Measurements from ENCODE around the gene LRRC71.
"Not testable (repeated sequence)": the region's sequence is repeated elsewhere in the genome, so short reads cannot be mapped to it uniquely, and the experiment has no call there.

LRRC71 gene

GRCh38 chr1:156921053-156921529 is 659 bp downstream of the LRRC71 start:
- H3K4me1 ChIP-seq (ENCODE audit: control insufficient read depth, insufficient read depth, low read length, poor library complexity, severe bottlenecking): peaks cover 5% of the 10 kb centered on the region
- 40 to 56% methylated on average over 4 to 7 of the region's 7 CpGs for WGBS, 2 experiments (ENCODE audit: insufficient coverage in 2 of 2)
- no peaks in the 10 kb centered on the region for H3K9me3 ChIP-seq (ENCODE audit: control insufficient read depth, low read length)
- peak overlapping the region; percentile 9 for H3K4me3 ChIP-seq (ENCODE audit: extremely low read depth, insufficient read depth, low read length, poor library complexity, severe bottlenecking)
- peaks cover 20% of the 10 kb centered on the region for H3K36me3 ChIP-seq (ENCODE audit: control insufficient read depth, insufficient read depth, low read length)
- H3K27ac ChIP-seq (ENCODE audit: low read depth, low read length, severe bottlenecking): no peak overlapping the region

DNA sequence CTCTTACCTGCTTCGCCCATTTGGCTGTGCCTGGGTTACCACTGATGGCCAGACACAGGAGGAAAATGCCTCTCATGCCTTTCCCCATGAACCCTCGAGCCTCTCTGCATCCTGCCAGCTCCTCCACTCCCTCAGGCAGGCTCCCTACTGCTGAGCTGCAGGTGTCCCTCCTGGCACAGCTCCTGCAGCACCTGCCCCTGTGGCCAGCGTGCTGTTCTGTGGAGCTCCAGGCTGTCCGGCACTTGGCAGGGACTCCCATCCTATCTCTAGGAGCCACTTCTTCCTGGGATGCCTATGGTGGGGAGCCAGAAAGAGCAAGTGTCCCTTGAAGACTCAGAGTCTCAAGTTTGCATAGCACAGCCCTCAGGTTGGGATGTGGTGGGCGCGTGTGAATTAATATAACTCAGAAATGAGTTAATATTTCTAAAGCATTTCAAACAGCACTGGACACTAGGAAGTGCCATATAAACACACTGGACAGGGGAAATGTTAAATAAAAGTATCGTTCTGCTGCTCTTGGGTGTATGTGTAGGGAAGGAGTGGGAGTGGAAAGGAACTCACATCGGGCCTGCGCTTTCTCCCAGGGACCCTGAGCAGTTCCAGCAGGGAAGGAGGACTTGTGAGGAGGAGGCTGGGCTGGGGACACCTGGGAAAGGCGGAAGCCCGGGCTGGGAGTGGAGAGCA is 2.7 kb downstream of the LRRC71 start:
- 5 to 8% methylated on average over 8 of the region's 11 CpGs for WGBS, 2 experiments (ENCODE audit: insufficient coverage in 2 of 2)
- no peak overlapping the region for H3K27ac ChIP-seq (ENCODE audit: low read depth, low read length, severe bottlenecking)
- peaks cover under 1% of the 10 kb centered on the region for H3K36me3 ChIP-seq (ENCODE audit: control insufficient read depth, insufficient read depth, low read length)
- H3K4me1 ChIP-seq (ENCODE audit: control insufficient read depth, insufficient read depth, low read length, poor library complexity, severe bottlenecking): peaks cover 10% of the 10 kb centered on the region
- peak overlapping the region; percentile 8 for H3K4me3 ChIP-seq (ENCODE audit: extremely low read depth, insufficient read depth, low read length, poor library complexity, severe bottlenecking)
- H3K9me3 ChIP-seq (ENCODE audit: control insufficient read depth, low read length): no peaks in the 10 kb centered on the region

DNA sequence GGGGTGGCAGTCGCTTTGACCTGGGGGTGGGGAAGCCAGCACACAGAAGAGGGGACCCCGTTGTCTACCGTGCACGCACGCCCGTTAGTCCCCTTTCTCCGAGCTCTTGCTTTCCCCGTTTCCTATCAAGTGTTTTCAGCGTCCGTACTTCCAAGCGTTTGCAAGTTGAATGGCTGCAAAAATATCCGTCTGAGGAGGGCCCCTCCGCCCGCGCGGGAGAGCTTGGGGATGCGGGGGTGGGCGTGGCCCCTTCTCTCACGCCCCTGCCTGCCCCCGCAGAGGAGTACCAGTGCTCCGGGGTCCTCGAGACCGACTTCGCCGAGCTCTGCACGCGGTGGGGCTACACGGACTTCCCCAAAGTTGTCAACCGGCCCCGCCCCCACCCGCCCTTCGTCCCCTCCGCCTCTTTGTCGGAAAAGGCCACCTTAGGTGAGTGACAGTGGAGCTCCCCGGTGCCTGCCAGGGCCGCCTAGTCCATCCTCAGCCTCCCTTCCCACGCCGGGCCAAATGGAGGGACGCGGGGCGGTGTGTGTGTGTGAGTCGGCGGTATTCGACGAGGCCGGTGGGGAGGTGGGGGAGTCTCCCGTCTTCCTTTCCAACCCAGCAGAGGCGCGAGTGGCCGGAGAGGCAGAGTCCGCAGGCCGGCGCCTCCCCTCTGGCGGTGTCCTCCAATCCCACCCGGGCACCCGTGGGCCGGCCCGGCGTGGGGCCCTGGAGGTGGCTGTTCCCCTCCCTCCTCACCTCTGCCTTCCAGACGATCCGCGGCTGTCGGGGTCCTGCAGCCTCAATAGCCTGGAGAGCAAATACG is 3.4 kb downstream of the LRRC71 start:
- Histone ChIP-seq H3K27ac (ENCODE audit: low read depth, low read length, severe bottlenecking) (no peak overlapping the region), H3K9me3 (ENCODE audit: control insufficient read depth, low read length) (no peaks in the 10 kb centered on the region), H3K4me3 (ENCODE audit: extremely low read depth, insufficient read depth, low read length, poor library complexity, severe bottlenecking) (peak overlapping the region; percentile 8), H3K36me3 (ENCODE audit: control insufficient read depth, insufficient read depth, low read length) (no peaks in the 10 kb centered on the region), H3K4me1 (ENCODE audit: control insufficient read depth, insufficient read depth, low read length, poor library complexity, severe bottlenecking) (peaks cover 10% of the 10 kb centered on the region)
- 0 to 2% methylated on average over 38 to 39 of the region's 64 CpGs for WGBS, 2 experiments (ENCODE audit: insufficient coverage in 2 of 2)

GRCh38 chr1:156924478-156925153 is 4.2 kb downstream of the LRRC71 start:
- H3K4me1 ChIP-seq (ENCODE audit: control insufficient read depth, insufficient read depth, low read length, poor library complexity, severe bottlenecking): peaks cover 10% of the 10 kb centered on the region
- no peaks in the 10 kb centered on the region for H3K9me3 ChIP-seq (ENCODE audit: control insufficient read depth, low read length)
- 13 to 27% methylated on average over 10 to 15 of the region's 22 CpGs for WGBS, 2 experiments (ENCODE audit: insufficient coverage in 2 of 2)
- H3K4me3 ChIP-seq (ENCODE audit: extremely low read depth, insufficient read depth, low read length, poor library complexity, severe bottlenecking): no peak overlapping the region
- H3K36me3 ChIP-seq (ENCODE audit: control insufficient read depth, insufficient read depth, low read length): no peaks in the 10 kb centered on the region
- H3K27ac ChIP-seq (ENCODE audit: low read depth, low read length, severe bottlenecking): no peak overlapping the region

DNA sequence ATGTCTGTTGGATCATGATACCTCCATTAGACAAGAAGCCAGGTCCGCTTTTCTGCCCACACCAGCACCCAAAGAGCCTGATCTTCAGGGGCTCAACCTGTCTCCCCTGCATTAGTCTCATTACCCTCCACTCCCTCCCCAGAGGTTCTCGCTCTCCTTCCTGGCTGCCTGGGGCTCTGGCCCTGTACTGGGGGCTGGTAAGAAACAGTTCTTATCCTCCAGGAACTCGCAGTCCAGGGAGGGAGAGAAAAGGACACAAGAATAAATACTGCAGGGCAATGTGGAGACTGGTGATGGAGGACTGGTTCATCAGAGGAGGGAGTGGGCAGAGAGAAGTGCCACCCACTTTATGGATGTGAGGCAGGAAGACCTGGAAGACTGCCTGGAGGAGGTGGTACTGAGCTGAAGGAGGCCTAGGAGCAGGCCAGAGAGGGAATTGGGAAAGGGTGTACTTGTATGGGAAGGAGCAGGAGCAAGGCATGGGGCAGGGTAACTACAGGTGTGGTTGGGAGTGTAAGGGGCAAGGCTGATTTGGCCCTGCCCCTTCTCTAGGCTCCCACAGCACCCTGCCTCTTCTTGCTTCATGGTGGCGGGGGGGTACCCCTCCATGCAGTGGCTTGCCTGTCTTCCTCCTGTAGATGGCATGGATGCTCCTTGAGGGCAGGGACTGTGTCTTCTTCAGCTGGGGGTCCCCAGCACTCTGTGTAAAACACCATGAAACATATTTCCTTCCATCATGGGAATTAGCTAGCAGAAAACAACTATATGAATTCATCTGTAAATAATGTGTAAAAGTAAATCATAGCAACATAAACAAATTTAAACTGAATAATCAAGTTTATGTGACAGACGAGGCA is 5.0 kb downstream of the LRRC71 start:
- Histone ChIP-seq H3K9me3 (ENCODE audit: control insufficient read depth, low read length) (no peaks in the 10 kb centered on the region), H3K4me3 (ENCODE audit: extremely low read depth, insufficient read depth, low read length, poor library complexity, severe bottlenecking) (no peak overlapping the region), H3K36me3 (ENCODE audit: control insufficient read depth, insufficient read depth, low read length) (no peaks in the 10 kb centered on the region), H3K27ac (ENCODE audit: low read depth, low read length, severe bottlenecking) (no peak overlapping the region), H3K4me1 (ENCODE audit: control insufficient read depth, insufficient read depth, low read length, poor library complexity, severe bottlenecking) (peaks cover 10% of the 10 kb centered on the region)
- 66 to 80% methylated on average over 3 of the region's 5 CpGs for WGBS, 2 experiments (ENCODE audit: insufficient coverage in 2 of 2)

DNA sequence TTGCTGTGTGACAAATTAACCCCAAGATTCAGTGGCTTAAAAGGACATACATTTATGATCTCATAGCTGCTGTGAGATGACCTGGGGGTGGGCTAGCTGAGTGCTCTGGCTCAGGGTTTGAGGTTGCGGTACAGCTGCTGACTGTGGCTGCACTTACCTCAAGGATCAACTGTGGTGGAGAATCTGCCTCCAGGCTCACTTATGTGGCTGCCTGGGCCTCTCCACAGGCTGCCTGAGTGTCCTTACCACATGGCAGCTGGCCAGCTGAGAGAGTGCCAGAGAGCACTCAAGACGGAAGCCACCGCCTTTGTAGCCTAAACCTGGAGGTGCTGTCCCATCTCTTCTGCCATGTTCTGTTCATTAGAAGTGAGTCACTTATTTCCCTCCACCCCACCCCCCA is 5.7 kb downstream of the LRRC71 start:
- H3K4me1 ChIP-seq (ENCODE audit: control insufficient read depth, insufficient read depth, low read length, poor library complexity, severe bottlenecking): peaks cover 10% of the 10 kb centered on the region
- no peaks in the 10 kb centered on the region for H3K36me3 ChIP-seq (ENCODE audit: control insufficient read depth, insufficient read depth, low read length)
- 86 to 94% methylated on average over 3 of the region's 3 CpGs for WGBS, 2 experiments (ENCODE audit: insufficient coverage in 2 of 2)
- no peak overlapping the region for H3K27ac ChIP-seq (ENCODE audit: low read depth, low read length, severe bottlenecking)
- no peaks in the 10 kb centered on the region for H3K9me3 ChIP-seq (ENCODE audit: control insufficient read depth, low read length)
- H3K4me3 ChIP-seq (ENCODE audit: extremely low read depth, insufficient read depth, low read length, poor library complexity, severe bottlenecking): no peak overlapping the region

- not testable (repeated sequence) for H3K4me3 ChIP-seq (ENCODE audit: extremely low read depth, insufficient read depth, low read length, poor library complexity, severe bottlenecking); H3K36me3 ChIP-seq (ENCODE audit: control insufficient read depth, insufficient read depth, low read length); H3K9me3 ChIP-seq (ENCODE audit: control insufficient read depth, low read length); H3K27ac ChIP-seq (ENCODE audit: low read depth, low read length, severe bottlenecking); H3K4me1 ChIP-seq (ENCODE audit: control insufficient read depth, insufficient read depth, low read length, poor library complexity, severe bottlenecking)
- WGBS, 2 experiments (ENCODE audit: insufficient coverage in 2 of 2): 83 to 88% methylated on average over 6 of the region's 6 CpGs
Observed at GRCh38 chr1:156926695-156927094, 6.3 kb downstream of the LRRC71 start.

GRCh38 chr1:156927215-156928042 is 7.0 kb downstream of the LRRC71 start:
- H3K4me1 ChIP-seq (ENCODE audit: control insufficient read depth, insufficient read depth, low read length, poor library complexity, severe bottlenecking): peaks cover 10% of the 10 kb centered on the region
- H3K36me3 ChIP-seq (ENCODE audit: control insufficient read depth, insufficient read depth, low read length): no peaks in the 10 kb centered on the region
- peak overlapping the region; percentile 32 for H3K4me3 ChIP-seq (ENCODE audit: extremely low read depth, insufficient read depth, low read length, poor library complexity, severe bottlenecking)
- H3K9me3 ChIP-seq (ENCODE audit: control insufficient read depth, low read length): no peaks in the 10 kb centered on the region
- no peak overlapping the region for H3K27ac ChIP-seq (ENCODE audit: low read depth, low read length, severe bottlenecking)
- WGBS, 2 experiments (ENCODE audit: insufficient coverage in 2 of 2): 2 to 3% methylated on average over 53 to 55 of the region's 64 CpGs

- Histone ChIP-seq H3K9me3 (ENCODE audit: control insufficient read depth, low read length) (no peaks in the 10 kb centered on the region), H3K4me3 (ENCODE audit: extremely low read depth, insufficient read depth, low read length, poor library complexity, severe bottlenecking) (no peak overlapping the region), H3K4me1 (ENCODE audit: control insufficient read depth, insufficient read depth, low read length, poor library complexity, severe bottlenecking) (peaks cover 10% of the 10 kb centered on the region), H3K27ac (ENCODE audit: low read depth, low read length, severe bottlenecking) (no peak overlapping the region), H3K36me3 (ENCODE audit: control insufficient read depth, insufficient read depth, low read length) (no peaks in the 10 kb centered on the region)
- 18 to 19% methylated on average over 3 of the region's 4 CpGs for WGBS, 2 experiments (ENCODE audit: insufficient coverage in 2 of 2)
Observed at GRCh38 chr1:156928043-156928602, 7.7 kb downstream of the LRRC71 start.
